IPS DF 6.9 (cell line): ENCODE results near the gene CGB1.
"Not testable (repeated sequence)": the region's sequence is repeated elsewhere in the genome, so short reads cannot be mapped to it uniquely, and the experiment has no call there.

Experiments
- DNase-seq: peaks from one replicate; pipeline ENCODE4 v3.0.0-alpha.2; 2013; ENCODE audit warnings: low read depth, low spot score
- H3K27ac ChIP-seq: one replicate; pipeline ENCODE4 v1.5.1; 2013; ENCODE audit warnings: low read length, control low read depth
- H3K27me3 ChIP-seq: 2 replicates; pipeline ENCODE4 v1.6.1; 2013; ENCODE audit warnings: mild to moderate bottlenecking, low read length; ENCODE audit not compliant: control insufficient read depth, insufficient read depth
- H3K36me3 ChIP-seq: 2 replicates; pipeline ENCODE4 v1.6.1; 2013; ENCODE audit warnings: low read length; ENCODE audit not compliant: control insufficient read depth, insufficient read depth
- H3K4me1 ChIP-seq: 2 replicates; pipeline ENCODE4 v1.6.1; 2013; ENCODE audit warnings: low read length; ENCODE audit not compliant: control insufficient read depth, insufficient read depth
- H3K4me3 ChIP-seq: 2 replicates; pipeline ENCODE4 v1.5.1; 2013; ENCODE audit warnings: mild to moderate bottlenecking, low read length
- H3K9me3 ChIP-seq: 2 replicates; pipeline ENCODE4 v1.6.1; 2013; ENCODE audit warnings: low read length, inconsistent platforms; ENCODE audit not compliant: control insufficient read depth, insufficient read depth
- WGBS: extraction: QIAGEN DNeasy Blood & Tissue Kit; methylation state at CpG from one replicate; pipeline ENCODE4 v1.1.7; 2013; ENCODE audit warnings: mixed read lengths, missing lambda C conversion rate; ENCODE audit not compliant: insufficient read length, insufficient coverage; 5-methylcytosine and 5-hydroxymethylcytosine counted together

The CGB1 gene

GRCh38 chr19:49022116-49022515 is 14.6 kb downstream of the CGB1 start:
- no peak overlapping the region for H3K27ac ChIP-seq
- WGBS, result no CpG with 5 or more reads among the region's 9 CpGs
- DNase-seq, result no peak
- H3K4me3 ChIP-seq, result no peak overlapping the region
- no peaks in the 10 kb centered on the region for H3K36me3 ChIP-seq
- H3K9me3 ChIP-seq, result no peaks in the 10 kb centered on the region
- peaks cover 8% of the 10 kb centered on the region for H3K4me1 ChIP-seq
- H3K27me3 ChIP-seq, result no peaks in the 10 kb centered on the region; the same call in 1 of the 2 replicates

DNA sequence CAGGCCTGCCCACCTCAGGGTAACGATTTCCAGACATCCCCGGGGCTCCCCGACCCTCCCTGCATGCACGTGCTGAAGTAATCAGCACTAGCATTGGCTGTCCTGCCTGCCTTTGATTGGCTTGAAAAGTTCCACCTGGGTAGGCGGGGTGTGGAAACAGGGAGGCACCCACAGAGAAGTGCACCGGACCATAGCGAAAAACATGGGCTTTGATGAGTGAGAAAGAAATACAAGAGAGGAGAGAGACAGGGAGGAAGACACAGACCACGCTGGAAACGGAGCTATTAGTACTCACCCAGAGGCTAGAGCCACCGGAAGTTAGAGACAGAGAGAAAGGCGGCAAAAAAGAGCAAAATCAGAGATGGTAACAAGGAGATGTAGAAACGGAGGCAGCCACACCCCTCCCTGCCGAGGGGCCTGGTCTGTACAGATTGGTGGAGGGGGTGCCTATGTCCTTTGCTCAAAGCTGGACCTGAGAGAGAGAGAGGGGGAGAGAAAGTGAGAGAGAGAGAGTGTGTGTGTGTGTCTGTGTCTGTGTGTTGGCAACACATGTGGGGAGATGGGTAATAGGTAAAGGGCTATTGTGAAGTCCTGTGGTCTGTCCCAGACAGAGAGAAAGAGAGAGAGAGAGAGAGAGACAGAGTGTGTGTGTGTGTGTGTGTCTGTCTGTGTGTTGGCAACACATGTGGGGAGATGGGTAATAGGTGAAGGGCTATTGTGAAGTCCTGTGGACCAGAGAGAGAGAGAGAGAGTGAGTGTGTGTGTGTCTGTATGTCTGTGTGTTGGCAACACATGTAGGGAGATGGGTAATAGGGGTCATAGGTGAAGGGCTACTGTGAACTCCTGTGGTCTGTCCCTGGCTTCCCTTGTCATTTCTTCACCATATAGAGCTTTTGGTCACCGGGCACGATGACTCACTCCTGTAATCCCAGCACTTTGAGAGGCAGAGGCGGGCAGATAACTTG is 15.5 kb downstream of the CGB1 start:
- no peak for DNase-seq
- no peaks in the 10 kb centered on the region for H3K9me3 ChIP-seq
- peaks cover under 1% of the 10 kb centered on the region; the same call in 1 of the 2 replicates for H3K36me3 ChIP-seq
- H3K4me3 ChIP-seq, result no peak overlapping the region
- H3K27ac ChIP-seq, result no peak overlapping the region
- peaks cover 8% of the 10 kb centered on the region for H3K4me1 ChIP-seq
- no CpG with 5 or more reads among the region's 16 CpGs for WGBS
- no peaks in the 10 kb centered on the region; the same call in 1 of the 2 replicates for H3K27me3 ChIP-seq

DNA sequence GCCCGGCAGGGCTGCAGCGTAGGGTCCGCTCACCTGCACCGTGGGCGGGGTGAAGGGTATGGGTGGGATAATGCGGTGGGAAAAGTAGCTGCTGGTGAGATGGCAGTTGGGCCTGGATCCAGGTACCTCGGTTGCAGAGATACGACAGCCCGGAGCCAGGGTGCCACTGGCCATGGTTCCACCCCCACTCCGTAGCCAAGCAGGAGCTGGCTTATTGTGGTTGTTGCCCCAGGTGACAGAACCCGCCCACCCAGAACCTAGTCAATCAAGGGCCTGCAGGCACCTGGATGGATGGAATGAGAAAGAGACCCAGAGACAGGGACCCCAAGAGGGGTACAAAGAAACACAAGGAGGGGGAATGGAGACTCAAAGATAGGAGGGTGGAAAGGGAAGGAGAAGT is 16.4 kb downstream of the CGB1 start:
- no peak for DNase-seq
- no peaks in the 10 kb centered on the region for H3K9me3 ChIP-seq
- no CpG with 5 or more reads among the region's 11 CpGs for WGBS
- H3K36me3 ChIP-seq, result peaks cover 6% of the 10 kb centered on the region
- peaks cover 8% of the 10 kb centered on the region for H3K4me1 ChIP-seq
- H3K27me3 ChIP-seq, result no peaks in the 10 kb centered on the region; the same call in 1 of the 2 replicates
- H3K27ac ChIP-seq, result no peak overlapping the region
- H3K4me3 ChIP-seq, result no peak overlapping the region

DNA sequence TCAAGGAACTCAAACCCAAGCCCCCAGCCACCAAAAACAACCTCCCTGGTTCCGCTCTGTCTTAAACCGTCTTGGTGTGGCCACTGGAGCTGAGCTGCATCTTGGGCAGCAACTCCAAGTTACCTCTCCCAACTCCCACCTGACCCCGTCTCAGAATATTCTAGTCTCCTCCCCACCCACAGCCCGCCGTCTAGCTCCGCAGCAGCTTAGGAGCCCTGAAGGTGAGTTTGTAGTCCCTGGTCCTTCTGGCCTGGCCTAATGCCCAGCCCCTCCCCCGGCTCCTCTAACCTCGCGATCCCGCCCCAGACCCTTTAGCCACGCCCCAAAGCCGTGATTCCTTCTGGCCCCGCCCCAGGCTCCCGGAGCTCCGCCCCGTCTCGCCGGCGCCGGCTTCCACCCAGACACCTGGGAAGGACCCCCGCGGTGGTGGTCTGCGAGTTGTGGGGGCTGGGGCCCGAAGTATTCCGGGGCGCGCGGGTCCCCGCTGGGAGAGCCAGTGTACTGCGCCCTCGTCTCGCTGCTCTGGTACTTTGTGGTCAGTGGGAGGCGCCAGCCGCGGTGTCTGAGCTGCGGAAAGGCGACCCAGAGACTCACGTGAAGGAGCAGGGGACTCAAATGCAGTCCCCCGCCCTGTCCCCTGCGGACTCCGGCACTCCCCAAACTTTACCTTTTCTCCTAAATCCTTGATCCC is 17.3 kb downstream of the CGB1 start:
- WGBS, result no CpG with 5 or more reads among the region's 41 CpGs
- H3K4me1 ChIP-seq, result peaks cover 8% of the 10 kb centered on the region
- H3K27ac ChIP-seq, result no peak overlapping the region
- no peaks in the 10 kb centered on the region for H3K9me3 ChIP-seq
- H3K4me3 ChIP-seq, result peak overlapping the region; percentile 7; the same call in 1 of the 2 replicates
- H3K36me3 ChIP-seq, result peaks cover 15% of the 10 kb centered on the region
- no peaks in the 10 kb centered on the region; the same call in 1 of the 2 replicates for H3K27me3 ChIP-seq
- DNase-seq, result no peak

DNA sequence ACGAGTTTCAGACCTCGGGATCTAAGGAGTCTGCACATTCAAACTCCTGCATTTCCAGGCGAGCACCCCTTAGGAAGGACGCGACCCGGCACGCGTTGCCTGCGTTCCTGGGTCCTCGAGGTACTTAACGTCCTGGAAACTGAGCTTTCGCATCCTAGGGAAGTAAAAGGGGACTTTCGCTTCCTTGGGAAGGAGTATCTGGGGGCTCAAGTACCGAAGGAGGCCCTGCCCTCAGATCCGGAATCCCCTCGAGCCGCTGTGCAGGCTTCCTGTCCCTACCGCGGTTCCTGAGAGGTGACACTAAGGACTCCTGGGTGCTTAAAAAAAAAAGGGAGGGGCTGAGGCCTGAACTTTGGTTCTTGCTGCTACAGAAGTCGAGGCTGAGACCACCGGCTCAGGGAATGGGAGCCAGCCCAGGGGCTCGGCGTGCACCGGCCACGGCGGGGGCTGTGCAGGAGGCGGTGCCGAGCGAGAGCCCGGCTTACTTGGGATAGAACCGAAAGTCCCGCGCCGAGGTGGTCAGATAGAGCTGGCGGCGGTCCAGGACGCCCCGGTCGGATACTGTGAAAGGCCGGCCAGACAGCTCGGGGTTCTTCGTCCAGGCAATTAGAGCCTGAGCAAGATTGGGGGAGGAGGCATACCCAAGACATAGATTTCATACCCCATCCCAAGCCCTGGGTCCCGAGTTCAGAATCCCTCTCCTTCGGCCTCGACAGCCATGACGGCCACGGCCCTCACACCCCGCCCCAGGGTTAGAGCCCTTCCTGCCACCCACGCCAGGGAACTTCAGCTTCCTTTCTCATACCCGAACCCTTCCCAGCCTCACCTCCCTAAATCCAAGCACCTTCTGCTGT is 18.1 kb downstream of the CGB1 start:
- not testable (repeated sequence) for H3K9me3 ChIP-seq, H3K4me1 ChIP-seq, H3K27me3 ChIP-seq, H3K27ac ChIP-seq, H3K4me3 ChIP-seq, DNase-seq
- no CpG with 5 or more reads among the region's 50 CpGs for WGBS
- H3K36me3 ChIP-seq, result peaks cover 21% of the 10 kb centered on the region

DNA sequence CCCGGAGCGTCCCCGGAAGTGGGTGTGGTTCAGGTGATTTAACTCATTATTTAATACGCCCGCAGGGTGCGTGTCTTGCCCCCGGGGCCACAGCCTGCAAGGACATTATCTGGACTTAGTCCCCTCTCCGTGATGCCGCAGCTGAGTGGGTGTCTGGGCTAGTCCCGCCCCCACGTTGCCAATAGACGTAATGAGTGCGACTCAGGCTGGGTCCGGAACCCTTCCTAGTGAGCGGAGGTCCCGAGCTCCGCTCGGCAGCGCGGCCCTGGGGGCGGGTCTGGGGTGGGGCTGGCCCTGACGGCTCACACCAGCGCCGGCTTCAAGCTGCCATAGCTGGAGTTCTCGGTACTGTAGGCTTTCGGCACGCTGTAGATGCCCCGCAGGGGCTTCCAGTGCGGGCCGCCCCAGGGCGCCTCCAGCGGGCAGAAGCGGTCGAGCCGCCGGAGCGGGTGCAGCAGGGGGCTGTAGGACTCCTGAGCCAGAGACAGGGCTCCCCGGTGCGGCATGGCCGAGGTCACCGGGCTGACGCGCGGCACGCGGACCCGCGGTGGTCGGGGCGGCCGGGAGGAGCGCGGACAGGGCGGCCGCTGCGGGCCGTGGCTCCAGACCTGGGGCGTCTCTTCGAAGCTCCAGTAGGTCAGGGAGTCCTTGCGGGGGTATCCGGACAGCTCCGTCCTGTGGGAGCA is 18.9 kb downstream of the CGB1 start:
- WGBS, result no CpG with 5 or more reads among the region's 62 CpGs
- Histone ChIP-seq H3K9me3 (no peaks in the 10 kb centered on the region), H3K4me1 (peaks cover 8% of the 10 kb centered on the region), H3K4me3 (peak overlapping the region; percentile 35; the same call in 1 of the 2 replicates), H3K36me3 (peaks cover 21% of the 10 kb centered on the region), H3K27me3 (no peaks in the 10 kb centered on the region; the same call in 1 of the 2 replicates), H3K27ac (no peak overlapping the region)
- DNase-seq, result no peak

GRCh38 chr19:49017041-49017665 is 19.5 kb downstream of the CGB1 start, which contains the start of gene LHB:
Gene LHB, minus strand, starts transcription at chr19:49017091. Its CDS starts 10 bp downstream, at chr19:49017081.
- H3K27me3 ChIP-seq, result no peaks in the 10 kb centered on the region; the same call in 1 of the 2 replicates
- H3K27ac ChIP-seq, result no peak within 1 kb of the TSS
- WGBS, result no CpG with 5 or more reads among the region's 17 CpGs
- peak within 1 kb of the TSS; percentile 35; the same call in 1 of the 2 replicates for H3K4me3 ChIP-seq
- H3K9me3 ChIP-seq, result no peaks in the 10 kb centered on the region
- H3K36me3 ChIP-seq, result peaks cover 22% of the 10 kb centered on the region
- peaks cover 8% of the 10 kb centered on the region for H3K4me1 ChIP-seq
- DNase-seq, result no peak

DNA sequence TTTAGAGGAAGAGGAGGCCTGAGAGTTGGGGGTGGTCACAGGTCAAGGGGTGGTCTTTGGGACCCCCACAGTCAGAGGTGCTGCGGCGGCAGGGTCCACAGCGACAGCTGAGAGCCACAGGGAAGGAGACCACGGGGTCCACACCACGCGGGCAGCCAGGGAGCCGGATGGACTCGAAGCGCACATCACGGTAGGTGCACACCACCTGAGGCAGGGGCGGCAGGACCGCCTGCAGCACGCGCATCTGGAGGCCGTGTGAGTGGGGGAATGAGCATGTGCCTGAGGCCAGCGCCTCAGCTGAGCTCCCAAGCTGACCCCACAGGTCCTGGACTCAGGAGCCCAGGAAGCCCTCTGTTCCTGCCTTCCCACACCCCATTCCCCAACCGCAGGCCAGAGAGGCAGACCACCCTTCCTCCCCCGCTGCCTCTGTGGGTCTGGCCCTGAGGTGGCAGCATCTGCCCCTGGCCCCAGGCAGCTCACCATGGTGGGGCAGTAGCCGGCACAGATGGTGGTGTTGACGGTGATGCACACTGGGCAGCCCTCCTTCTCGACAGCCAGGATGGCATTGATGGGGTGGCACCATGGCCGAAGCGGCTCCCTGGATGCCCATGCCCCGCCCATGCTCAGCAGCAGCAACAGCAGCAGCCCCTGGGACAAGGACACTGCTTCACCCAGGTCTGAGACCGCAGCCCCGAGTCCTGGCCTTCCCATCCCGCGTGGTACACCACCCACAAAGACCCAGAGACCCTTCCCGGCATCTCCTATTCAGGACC is 20.4 kb downstream of the CGB1 start:
- Histone ChIP-seq H3K4me1 (peaks cover 8% of the 10 kb centered on the region), H3K27me3 (no peaks in the 10 kb centered on the region; the same call in 1 of the 2 replicates), H3K27ac (no peak overlapping the region), H3K36me3 (peaks cover 27% of the 10 kb centered on the region), H3K4me3 (no peak overlapping the region), H3K9me3 (no peaks in the 10 kb centered on the region)
- WGBS, result no CpG with 5 or more reads among the region's 29 CpGs
- DNase-seq, result no peak

DNA sequence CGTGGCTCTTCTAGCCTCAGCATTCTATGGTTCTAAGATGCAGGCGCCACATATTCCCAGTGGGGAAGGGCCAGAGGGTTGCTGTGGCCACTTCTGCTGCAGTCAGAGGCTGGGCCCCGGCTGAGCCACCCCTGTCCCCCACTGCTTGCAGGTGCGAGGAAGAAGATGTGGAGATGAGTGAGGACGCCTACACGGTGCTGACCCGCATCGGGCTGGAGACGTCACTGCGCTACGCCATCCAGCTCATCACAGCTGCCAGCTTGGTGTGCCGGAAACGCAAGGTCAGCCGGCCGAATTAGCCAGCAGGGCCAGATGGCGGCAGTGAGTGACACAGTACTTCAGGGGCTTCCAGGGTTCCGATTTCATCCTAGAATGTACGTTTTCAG is 21.8 kb downstream of the CGB1 start:
- no peak for DNase-seq
- Histone ChIP-seq H3K4me3 (no peak overlapping the region), H3K36me3 (peaks cover 33% of the 10 kb centered on the region), H3K4me1 (peaks cover 5% of the 10 kb centered on the region), H3K9me3 (no peaks in the 10 kb centered on the region), H3K27ac (no peak overlapping the region), H3K27me3 (no peaks in the 10 kb centered on the region; the same call in 1 of the 2 replicates)
- no CpG with 5 or more reads among the region's 18 CpGs for WGBS
